Ishikawa (cell line): ENCODE measurements around the gene UBXN1.

Source experiments
- CEBPB ChIP-seq: IDR thresholded peaks from 2 replicates; pipeline ENCODE4 v1.6.1; 2012
- CREB1 ChIP-seq: IDR thresholded peaks from 2 replicates; pipeline ENCODE4 v1.6.1; 2012; ENCODE audit warnings: low read depth
- EGR1 ChIP-seq: IDR thresholded peaks from 2 replicates; pipeline ENCODE4 v1.6.1; 2012
- FOXM1 ChIP-seq: IDR thresholded peaks from 2 replicates; pipeline ENCODE4 v1.6.1; 2012; ENCODE audit warnings: low read depth, borderline replicate concordance
- RAD21 ChIP-seq: IDR thresholded peaks from 2 replicates; pipeline ENCODE4 v1.6.1; 2012; ENCODE audit warnings: low read depth
- TAF1 ChIP-seq: IDR thresholded peaks from 2 replicates; pipeline ENCODE4 v1.6.1; 2012; ENCODE audit warnings: low read depth, mild to moderate bottlenecking
- TCF12 ChIP-seq: IDR thresholded peaks from 2 replicates; pipeline ENCODE4 v1.6.1; 2012; ENCODE audit warnings: low read depth
- ZBTB7A ChIP-seq: IDR thresholded peaks from 2 replicates; pipeline ENCODE4 v1.6.1; 2012; ENCODE audit warnings: low read depth
- TF ChIP-seq, protein P1 (sequence below): IDR thresholded peaks from 2 replicates; pipeline ENCODE4 v1.6.1; 2012; ENCODE audit warnings: low read depth, mild to moderate bottlenecking
- TF ChIP-seq, protein P2 (sequence below): IDR thresholded peaks from 2 replicates; pipeline ENCODE4 v1.6.1; 2012

DNA sequence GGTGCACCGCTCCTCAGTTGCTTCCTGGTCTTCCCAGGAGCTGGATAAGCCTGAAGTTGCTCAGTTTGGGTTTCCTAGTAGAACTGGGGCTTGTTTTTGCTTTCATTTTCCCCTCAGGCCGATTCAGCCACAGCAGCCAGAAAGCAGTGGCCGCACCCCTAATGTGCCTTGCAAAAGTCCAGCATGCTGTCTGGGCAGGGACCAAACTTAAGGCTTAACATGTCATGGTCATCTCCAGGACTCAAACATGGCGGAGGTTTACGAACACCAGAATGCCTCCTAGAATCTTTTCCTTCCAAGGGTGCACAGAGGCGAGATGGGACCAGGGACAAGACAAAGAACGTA, 31.1 kb upstream of the UBXN1 start:
- TF ChIP-seq CEBPB, result no peak
- TF ChIP-seq EGR1, result no peak
- no peak for TF ChIP-seq FOXM1
- TF ChIP-seq RAD21, result no peak
- TF ChIP-seq, protein P1, sequence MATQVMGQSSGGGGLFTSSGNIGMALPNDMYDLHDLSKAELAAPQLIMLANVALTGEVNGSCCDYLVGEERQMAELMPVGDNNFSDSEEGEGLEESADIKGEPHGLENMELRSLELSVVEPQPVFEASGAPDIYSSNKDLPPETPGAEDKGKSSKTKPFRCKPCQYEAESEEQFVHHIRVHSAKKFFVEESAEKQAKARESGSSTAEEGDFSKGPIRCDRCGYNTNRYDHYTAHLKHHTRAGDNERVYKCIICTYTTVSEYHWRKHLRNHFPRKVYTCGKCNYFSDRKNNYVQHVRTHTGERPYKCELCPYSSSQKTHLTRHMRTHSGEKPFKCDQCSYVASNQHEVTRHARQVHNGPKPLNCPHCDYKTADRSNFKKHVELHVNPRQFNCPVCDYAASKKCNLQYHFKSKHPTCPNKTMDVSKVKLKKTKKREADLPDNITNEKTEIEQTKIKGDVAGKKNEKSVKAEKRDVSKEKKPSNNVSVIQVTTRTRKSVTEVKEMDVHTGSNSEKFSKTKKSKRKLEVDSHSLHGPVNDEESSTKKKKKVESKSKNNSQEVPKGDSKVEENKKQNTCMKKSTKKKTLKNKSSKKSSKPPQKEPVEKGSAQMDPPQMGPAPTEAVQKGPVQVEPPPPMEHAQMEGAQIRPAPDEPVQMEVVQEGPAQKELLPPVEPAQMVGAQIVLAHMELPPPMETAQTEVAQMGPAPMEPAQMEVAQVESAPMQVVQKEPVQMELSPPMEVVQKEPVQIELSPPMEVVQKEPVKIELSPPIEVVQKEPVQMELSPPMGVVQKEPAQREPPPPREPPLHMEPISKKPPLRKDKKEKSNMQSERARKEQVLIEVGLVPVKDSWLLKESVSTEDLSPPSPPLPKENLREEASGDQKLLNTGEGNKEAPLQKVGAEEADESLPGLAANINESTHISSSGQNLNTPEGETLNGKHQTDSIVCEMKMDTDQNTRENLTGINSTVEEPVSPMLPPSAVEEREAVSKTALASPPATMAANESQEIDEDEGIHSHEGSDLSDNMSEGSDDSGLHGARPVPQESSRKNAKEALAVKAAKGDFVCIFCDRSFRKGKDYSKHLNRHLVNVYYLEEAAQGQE, result no peak
- TF ChIP-seq ZBTB7A, result no peak
- TF ChIP-seq TAF1, result no peak
- TF ChIP-seq, protein P2, sequence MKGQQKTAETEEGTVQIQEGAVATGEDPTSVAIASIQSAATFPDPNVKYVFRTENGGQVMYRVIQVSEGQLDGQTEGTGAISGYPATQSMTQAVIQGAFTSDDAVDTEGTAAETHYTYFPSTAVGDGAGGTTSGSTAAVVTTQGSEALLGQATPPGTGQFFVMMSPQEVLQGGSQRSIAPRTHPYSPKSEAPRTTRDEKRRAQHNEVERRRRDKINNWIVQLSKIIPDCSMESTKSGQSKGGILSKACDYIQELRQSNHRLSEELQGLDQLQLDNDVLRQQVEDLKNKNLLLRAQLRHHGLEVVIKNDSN, result no peak
- no peak for TF ChIP-seq CREB1
- no peak for TF ChIP-seq TCF12
